Smooth muscle cell (in vitro differentiated cells): ENCODE measurements around the gene PLA2G15. TPM values are rescaled to one million over a fixed set of nuclear protein-coding genes. Genes with fewer than 3 reads are reported as not detected.

Experiments used
- DNase-seq: peaks from one replicate; lab custom pipeline; 2025; ENCODE audit not compliant: unreplicated experiment; lab: John Stamatoyannopoulos, UW
- H2AFZ ChIP-seq: fragments of 200-600 bp; sonication (generic); 2 replicates; pipeline ENCODE4 v1.6.0; 2016; ENCODE audit warnings: antibody characterized with exemption, low read depth, mild to moderate bottlenecking
- H3F3A ChIP-seq: fragments of 200-600 bp; sonication (generic); 2 replicates; pipeline ENCODE4 v1.6.0; 2017; ENCODE audit warnings: antibody characterized with exemption, low read depth
- H3K27ac ChIP-seq: fragments of 200-600 bp; sonication (generic); 2 replicates; pipeline ENCODE4 v1.5.1; 2016; ENCODE audit warnings: low read depth, mild to moderate bottlenecking
- H3K27me3 ChIP-seq: fragments of 200-600 bp; sonication (generic); 2 replicates; pipeline ENCODE4 v1.6.1; 2016; ENCODE audit warnings: low read depth, mild to moderate bottlenecking
- H3K36me3 ChIP-seq: fragments of 200-600 bp; sonication (generic); 2 replicates; pipeline ENCODE4 v1.5.1; 2016; ENCODE audit warnings: low read depth
- H3K4me1 ChIP-seq: fragments of 200-600 bp; sonication (generic); 2 replicates; pipeline ENCODE4 v1.5.1; 2016; ENCODE audit warnings: low read depth
- H3K4me2 ChIP-seq: fragments of 200-600 bp; sonication (generic); 2 replicates; pipeline ENCODE4 v1.6.0; 2016; ENCODE audit warnings: mild to moderate bottlenecking
- H3K4me3 ChIP-seq: fragments of 200-600 bp; sonication (generic); 2 replicates; pipeline ENCODE4 v1.5.1; 2016; ENCODE audit warnings: mild to moderate bottlenecking
- H3K79me2 ChIP-seq: fragments of 200-600 bp; sonication (generic); 2 replicates; pipeline ENCODE4 v1.6.0; 2016; ENCODE audit warnings: low read depth, mild to moderate bottlenecking
- H3K9ac ChIP-seq: fragments of 200-600 bp; sonication (generic); 2 replicates; pipeline ENCODE4 v1.6.0; 2016; ENCODE audit warnings: low read depth
- H3K9me3 ChIP-seq: fragments of 200-600 bp; sonication (generic); replicated peaks from 2 replicates; pipeline ENCODE4 v1.5.1; 2016; ENCODE audit warnings: low read depth
- H4K20me1 ChIP-seq: fragments of 200-600 bp; sonication (generic); 2 replicates; pipeline ENCODE4 v1.6.0; 2016; ENCODE audit warnings: low read depth
- WGBS: methylation state at CpG from one replicate; pipeline ENCODE4 v1.1.7; 2016; ENCODE audit warnings: low lambda C conversion rate; 5-methylcytosine and 5-hydroxymethylcytosine counted together
- polyA plus RNA-seq: library from polyadenylated mRNA; unstranded; fragments of >200 nt; fragmentation: Nextera tagmentation; extraction: Ambion mirVana; gene quantifications from 2 replicates; pipeline ENCODE4 v1.2.1, GENCODE V29; 2016
- total RNA-seq: library from RNA; depleted of rRNA; stranded (reverse); fragments of >200 nt; gene quantifications from 2 replicates; pipeline ENCODE4 v1.2.3, GENCODE V29; 2014
- TF ChIP-seq, protein P1 (sequence below): fragments of 200-600 bp; sonication (generic); IDR thresholded peaks from 2 replicates; pipeline ENCODE4 v1.5.1; 2017; ENCODE audit warnings: borderline replicate concordance, mild to moderate bottlenecking, antibody characterized with exemption; ENCODE audit not compliant: insufficient read depth, poor library complexity, severe bottlenecking

PLA2G15 gene
- total and polyA plus RNA-seq, 2 experiments from 2014 or later, result 22.5 to 38.3 TPM

DNA sequence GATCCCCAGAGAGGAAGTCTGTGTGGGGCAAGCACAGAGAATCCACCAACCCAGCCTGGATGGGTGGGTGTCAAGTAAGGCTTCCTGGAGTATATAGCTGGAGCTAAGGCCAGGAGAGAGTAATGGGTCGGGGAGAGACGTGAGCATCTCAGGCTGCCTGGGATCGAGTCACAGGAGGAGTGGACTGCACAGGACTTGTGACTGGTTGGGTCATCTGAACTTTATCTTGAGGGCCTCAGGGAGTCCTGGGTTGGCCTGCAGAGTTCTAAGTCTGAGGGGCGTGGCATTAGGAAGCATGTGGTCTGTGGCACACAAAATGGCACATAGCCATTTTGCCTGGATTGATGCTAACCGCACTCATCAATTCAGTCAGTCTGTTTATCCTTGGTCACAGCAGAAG lies 1.5 kb downstream of the PLA2G15 start:
- no peak overlapping the region for H3K9ac ChIP-seq
- no peak for DNase-seq
- WGBS, result 94% methylated on average over 5 of the region's 5 CpGs

DNA sequence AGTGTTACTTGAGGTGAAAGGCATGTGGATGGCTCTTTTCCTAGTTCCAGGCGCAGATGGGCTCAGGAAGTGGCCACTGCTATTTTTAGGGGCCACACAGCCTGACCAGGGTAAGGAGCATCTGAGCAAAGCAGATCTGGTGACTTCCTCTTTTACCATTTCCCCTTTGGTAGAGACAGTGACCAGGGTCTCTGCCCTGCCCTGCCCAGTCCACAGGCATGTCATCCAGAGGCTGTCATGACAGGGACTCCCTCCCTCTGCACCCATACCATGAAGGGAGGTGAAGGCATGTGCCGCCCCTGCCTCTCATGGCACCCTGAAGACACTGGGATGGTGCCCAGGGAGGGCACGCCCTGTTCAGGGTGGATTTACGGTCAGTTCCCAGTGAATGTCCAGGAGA lies 2.2 kb downstream of the PLA2G15 start:
- Histone ChIP-seq H2AFZ (no peak overlapping the region), H3K9me3 (no peaks in the 10 kb centered on the region), H3K36me3 (no peaks in the 10 kb centered on the region), H4K20me1 (no peaks in the 10 kb centered on the region), H3K79me2 (no peaks in the 10 kb centered on the region), H3K4me2 (no peak overlapping the region), H3K27ac (no peak overlapping the region), H3K27me3 (no peaks in the 10 kb centered on the region), H3K4me1 (peaks cover 4% of the 10 kb centered on the region), H3F3A (no peaks in the 10 kb centered on the region), H3K9ac (no peak overlapping the region), H3K4me3 (no peak overlapping the region)
- WGBS, result 97% methylated on average over 4 of the region's 4 CpGs
- TF ChIP-seq, protein P1, sequence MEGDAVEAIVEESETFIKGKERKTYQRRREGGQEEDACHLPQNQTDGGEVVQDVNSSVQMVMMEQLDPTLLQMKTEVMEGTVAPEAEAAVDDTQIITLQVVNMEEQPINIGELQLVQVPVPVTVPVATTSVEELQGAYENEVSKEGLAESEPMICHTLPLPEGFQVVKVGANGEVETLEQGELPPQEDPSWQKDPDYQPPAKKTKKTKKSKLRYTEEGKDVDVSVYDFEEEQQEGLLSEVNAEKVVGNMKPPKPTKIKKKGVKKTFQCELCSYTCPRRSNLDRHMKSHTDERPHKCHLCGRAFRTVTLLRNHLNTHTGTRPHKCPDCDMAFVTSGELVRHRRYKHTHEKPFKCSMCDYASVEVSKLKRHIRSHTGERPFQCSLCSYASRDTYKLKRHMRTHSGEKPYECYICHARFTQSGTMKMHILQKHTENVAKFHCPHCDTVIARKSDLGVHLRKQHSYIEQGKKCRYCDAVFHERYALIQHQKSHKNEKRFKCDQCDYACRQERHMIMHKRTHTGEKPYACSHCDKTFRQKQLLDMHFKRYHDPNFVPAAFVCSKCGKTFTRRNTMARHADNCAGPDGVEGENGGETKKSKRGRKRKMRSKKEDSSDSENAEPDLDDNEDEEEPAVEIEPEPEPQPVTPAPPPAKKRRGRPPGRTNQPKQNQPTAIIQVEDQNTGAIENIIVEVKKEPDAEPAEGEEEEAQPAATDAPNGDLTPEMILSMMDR, result no peak
- no peak for DNase-seq

More for the DNA sequence above, 1.5 kb downstream of the PLA2G15 start:
- no peaks in the 10 kb centered on the region for H3F3A ChIP-seq
- H3K4me1 ChIP-seq, result peaks cover 4% of the 10 kb centered on the region
- H2AFZ ChIP-seq, result no peak overlapping the region
- TF ChIP-seq, protein P1, result no peak
- H3K27me3 ChIP-seq, result no peaks in the 10 kb centered on the region
- H3K4me2 ChIP-seq, result no peak overlapping the region
- H3K9me3 ChIP-seq, result no peaks in the 10 kb centered on the region
- H3K27ac ChIP-seq, result no peak overlapping the region
- H4K20me1 ChIP-seq, result no peaks in the 10 kb centered on the region
- H3K36me3 ChIP-seq, result no peaks in the 10 kb centered on the region
- H3K79me2 ChIP-seq, result no peaks in the 10 kb centered on the region
- no peak overlapping the region for H3K4me3 ChIP-seq

DNA sequence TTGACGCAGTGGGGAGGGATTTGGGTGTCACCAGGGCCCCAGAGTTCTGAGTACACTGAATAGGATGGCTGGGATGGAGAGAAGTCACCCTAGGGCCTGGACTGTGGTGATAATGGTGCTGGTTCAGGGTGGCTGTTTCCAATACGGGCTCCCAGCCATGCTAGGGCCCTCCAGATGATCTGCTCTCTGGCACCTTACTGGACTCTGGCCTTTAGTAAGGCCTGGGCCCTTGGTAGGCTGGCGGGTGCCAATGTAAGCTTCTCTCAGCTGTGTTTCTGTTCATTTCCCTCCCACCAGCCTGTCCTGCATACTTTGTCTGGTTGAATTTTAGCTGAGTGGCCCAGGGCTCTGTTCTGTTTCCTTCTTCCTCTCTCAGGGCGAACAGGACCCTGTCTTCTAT lies 2.8 kb downstream of the PLA2G15 start:
- Histone ChIP-seq H3K36me3 (no peaks in the 10 kb centered on the region), H4K20me1 (no peaks in the 10 kb centered on the region), H3K27ac (no peak overlapping the region), H3K4me2 (no peak overlapping the region), H3K9ac (no peak overlapping the region), H3K27me3 (no peaks in the 10 kb centered on the region), H3K4me3 (no peak overlapping the region), H3F3A (no peaks in the 10 kb centered on the region), H3K4me1 (peaks cover 4% of the 10 kb centered on the region), H2AFZ (no peak overlapping the region), H3K79me2 (no peaks in the 10 kb centered on the region), H3K9me3 (no peaks in the 10 kb centered on the region)
- 95% methylated on average over 4 of the region's 4 CpGs for WGBS
- DNase-seq, result no peak
- TF ChIP-seq, protein P1, result no peak

DNA sequence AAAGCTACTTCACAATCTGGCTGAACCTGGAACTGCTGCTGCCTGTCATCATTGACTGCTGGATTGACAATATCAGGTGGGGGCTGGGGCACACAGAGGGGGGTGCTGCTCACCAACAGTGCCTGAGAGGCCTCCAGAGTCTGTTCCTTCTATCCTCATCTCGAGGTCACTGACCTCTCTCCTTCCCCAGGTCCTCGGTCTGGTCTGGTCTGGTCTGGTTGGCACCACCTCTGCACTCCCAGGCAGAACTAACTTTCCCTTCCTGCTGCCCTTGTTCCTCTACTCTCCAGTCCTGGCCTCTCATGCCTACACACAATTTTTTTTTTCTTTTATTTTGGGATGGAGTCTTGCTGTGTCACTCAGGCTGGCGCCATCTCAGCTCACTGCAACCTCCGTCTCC lies 4.2 kb downstream of the PLA2G15 start:
- TF ChIP-seq, protein P1, result no peak
- no peak overlapping the region for H3K27ac ChIP-seq
- H3K9me3 ChIP-seq, result no peaks in the 10 kb centered on the region
- no peak overlapping the region for H3K9ac ChIP-seq
- H3K4me2 ChIP-seq, result no peak overlapping the region
- peaks cover 4% of the 10 kb centered on the region for H3K4me1 ChIP-seq
- no peak for DNase-seq
- 93% methylated on average over 4 of the region's 4 CpGs for WGBS
- H3K27me3 ChIP-seq, result no peaks in the 10 kb centered on the region
- H4K20me1 ChIP-seq, result no peaks in the 10 kb centered on the region
- no peak overlapping the region for H3K4me3 ChIP-seq
- no peak overlapping the region for H2AFZ ChIP-seq
- no peaks in the 10 kb centered on the region for H3K36me3 ChIP-seq
- no peaks in the 10 kb centered on the region for H3F3A ChIP-seq
- H3K79me2 ChIP-seq, result no peaks in the 10 kb centered on the region
